ENCODE data around the gene HERC6. TPM values are rescaled to one million over a fixed set of nuclear protein-coding genes. Genes with fewer than 3 reads are reported as not detected.

The HERC6 gene
- total and polyA plus RNA-seq, 9 of the 15 experiments (the other 6 are each of a cell fraction or from before 2014, with no cell fraction given): 0.01 to 0.68 (median 0.15) TPM

DNA sequence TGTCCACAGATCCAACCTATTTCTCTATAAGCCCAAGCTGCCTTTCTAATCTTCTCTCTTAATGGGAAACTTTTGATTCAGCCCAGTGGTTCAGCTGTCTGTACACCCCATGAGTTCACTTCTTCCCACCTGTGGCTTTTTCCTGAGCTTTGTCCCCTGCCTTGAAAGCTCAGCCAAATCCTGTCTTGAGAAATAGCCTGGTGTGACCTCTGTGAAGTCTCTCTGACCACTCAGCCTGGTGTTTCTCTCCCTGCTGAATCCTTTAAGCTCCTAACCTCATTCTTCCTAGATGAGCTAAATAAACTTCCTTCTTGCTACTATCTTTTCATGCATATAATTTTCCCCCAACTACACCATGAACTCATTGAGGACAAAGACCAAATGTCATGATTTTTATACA, 63.0 kb downstream of the HERC6 start (continued):
- TF ChIP-seq, protein P1, sequence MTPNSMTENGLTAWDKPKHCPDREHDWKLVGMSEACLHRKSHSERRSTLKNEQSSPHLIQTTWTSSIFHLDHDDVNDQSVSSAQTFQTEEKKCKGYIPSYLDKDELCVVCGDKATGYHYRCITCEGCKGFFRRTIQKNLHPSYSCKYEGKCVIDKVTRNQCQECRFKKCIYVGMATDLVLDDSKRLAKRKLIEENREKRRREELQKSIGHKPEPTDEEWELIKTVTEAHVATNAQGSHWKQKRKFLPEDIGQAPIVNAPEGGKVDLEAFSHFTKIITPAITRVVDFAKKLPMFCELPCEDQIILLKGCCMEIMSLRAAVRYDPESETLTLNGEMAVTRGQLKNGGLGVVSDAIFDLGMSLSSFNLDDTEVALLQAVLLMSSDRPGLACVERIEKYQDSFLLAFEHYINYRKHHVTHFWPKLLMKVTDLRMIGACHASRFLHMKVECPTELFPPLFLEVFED (CRISPR knock-in tag; conservative IDR thresholded peaks at IDR 0.05): no peak
- TF ChIP-seq CBFA2T3 (IDR thresholded peaks at IDR 0.05) (no peak), SRSF1 (IDR thresholded peaks at IDR 0.05; ENCODE audit: low read depth, low read length) (no peak), SREBF1 (IDR thresholded peaks at IDR 0.05; ENCODE audit: borderline replicate concordance, low read depth, low read length) (no peak), MEF2D (tag; conservative IDR thresholded peaks at IDR 0.05; ENCODE audit: low read depth) (no peak)
- TF ChIP-seq, protein P2, sequence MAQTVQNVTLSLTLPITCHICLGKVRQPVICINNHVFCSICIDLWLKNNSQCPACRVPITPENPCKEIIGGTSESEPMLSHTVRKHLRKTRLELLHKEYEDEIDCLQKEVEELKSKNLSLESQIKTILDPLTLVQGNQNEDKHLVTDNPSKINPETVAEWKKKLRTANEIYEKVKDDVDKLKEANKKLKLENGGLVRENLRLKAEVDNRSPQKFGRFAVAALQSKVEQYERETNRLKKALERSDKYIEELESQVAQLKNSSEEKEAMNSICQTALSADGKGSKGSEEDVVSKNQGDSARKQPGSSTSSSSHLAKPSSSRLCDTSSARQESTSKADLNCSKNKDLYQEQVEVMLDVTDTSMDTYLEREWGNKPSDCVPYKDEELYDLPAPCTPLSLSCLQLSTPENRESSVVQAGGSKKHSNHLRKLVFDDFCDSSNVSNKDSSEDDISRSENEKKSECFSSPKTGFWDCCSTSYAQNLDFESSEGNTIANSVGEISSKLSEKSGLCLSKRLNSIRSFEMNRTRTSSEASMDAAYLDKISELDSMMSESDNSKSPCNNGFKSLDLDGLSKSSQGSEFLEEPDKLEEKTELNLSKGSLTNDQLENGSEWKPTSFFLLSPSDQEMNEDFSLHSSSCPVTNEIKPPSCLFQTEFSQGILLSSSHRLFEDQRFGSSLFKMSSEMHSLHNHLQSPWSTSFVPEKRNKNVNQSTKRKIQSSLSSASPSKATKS (CRISPR knock-in tag; IDR thresholded peaks at IDR 0.05): no peak
- TF ChIP-seq, protein P3, sequence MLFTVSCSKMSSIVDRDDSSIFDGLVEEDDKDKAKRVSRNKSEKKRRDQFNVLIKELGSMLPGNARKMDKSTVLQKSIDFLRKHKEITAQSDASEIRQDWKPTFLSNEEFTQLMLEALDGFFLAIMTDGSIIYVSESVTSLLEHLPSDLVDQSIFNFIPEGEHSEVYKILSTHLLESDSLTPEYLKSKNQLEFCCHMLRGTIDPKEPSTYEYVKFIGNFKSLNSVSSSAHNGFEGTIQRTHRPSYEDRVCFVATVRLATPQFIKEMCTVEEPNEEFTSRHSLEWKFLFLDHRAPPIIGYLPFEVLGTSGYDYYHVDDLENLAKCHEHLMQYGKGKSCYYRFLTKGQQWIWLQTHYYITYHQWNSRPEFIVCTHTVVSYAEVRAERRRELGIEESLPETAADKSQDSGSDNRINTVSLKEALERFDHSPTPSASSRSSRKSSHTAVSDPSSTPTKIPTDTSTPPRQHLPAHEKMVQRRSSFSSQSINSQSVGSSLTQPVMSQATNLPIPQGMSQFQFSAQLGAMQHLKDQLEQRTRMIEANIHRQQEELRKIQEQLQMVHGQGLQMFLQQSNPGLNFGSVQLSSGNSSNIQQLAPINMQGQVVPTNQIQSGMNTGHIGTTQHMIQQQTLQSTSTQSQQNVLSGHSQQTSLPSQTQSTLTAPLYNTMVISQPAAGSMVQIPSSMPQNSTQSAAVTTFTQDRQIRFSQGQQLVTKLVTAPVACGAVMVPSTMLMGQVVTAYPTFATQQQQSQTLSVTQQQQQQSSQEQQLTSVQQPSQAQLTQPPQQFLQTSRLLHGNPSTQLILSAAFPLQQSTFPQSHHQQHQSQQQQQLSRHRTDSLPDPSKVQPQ (CRISPR knock-in tag; IDR thresholded peaks at IDR 0.05; ENCODE audit: borderline replicate concordance): no peak
